Natural killer cell (primary cell): ENCODE measurements around the gene RASL10A. TPM values are rescaled to one million over a fixed set of nuclear protein-coding genes. Genes with fewer than 3 reads are reported as not detected.

Experiments
- ATAC-seq, 3 donors: fragments of 150-1000 bp in 2 of 3; fragments of 200-7000 bp in 1 of 3; cut with Tn5 transposase; 1 replicate in 1 of 3; 2 replicates in 2 of 3; pipeline ENCODE4 v1.10.0; 2021; ENCODE audit warnings: mild to moderate bottlenecking in 2 of 3, moderate library complexity in 2 of 3
- DNase-seq, 2 donors: peaks; one replicate each; pipeline versions ENCODE4 v3.0.0 to v3.0.0-alpha.2; 2013 to 2021; ENCODE audit warnings: mixed read lengths in 1 of 2
- H3K27ac ChIP-seq: one replicate; pipeline ENCODE4 v1.5.1; 2013; ENCODE audit warnings: mild to moderate bottlenecking, low read length
- H3K27me3 ChIP-seq: one replicate; pipeline ENCODE4 v1.6.1; 2013; ENCODE audit warnings: low read length; ENCODE audit not compliant: control insufficient read depth, insufficient read depth
- H3K36me3 ChIP-seq: one replicate; pipeline ENCODE4 v1.6.1; 2013; ENCODE audit warnings: low read length; ENCODE audit not compliant: control insufficient read depth, insufficient read depth
- H3K4me1 ChIP-seq: one replicate; pipeline ENCODE4 v1.6.1; 2013; ENCODE audit warnings: low read length; ENCODE audit not compliant: control insufficient read depth, insufficient read depth
- H3K4me3 ChIP-seq: one replicate; pipeline ENCODE4 v1.5.1; 2013; ENCODE audit warnings: low read length
- H3K9me3 ChIP-seq: one replicate; pipeline ENCODE4 v1.6.1; 2013; ENCODE audit warnings: low read length; ENCODE audit not compliant: control insufficient read depth, insufficient read depth
- H3K27ac Mint-ChIP-seq, 2 donors: one replicate each; pipeline ENCODE4 v1.8.0; 2022; ENCODE audit warnings: mild to moderate bottlenecking in 2 of 2, mixed read lengths in 2 of 2, moderate library complexity in 1 of 2
- H3K27me3 Mint-ChIP-seq, 2 donors: one replicate each; pipeline ENCODE4 v1.8.0; 2022; ENCODE audit warnings: low read depth in 2 of 2, mixed read lengths in 2 of 2
- H3K36me3 Mint-ChIP-seq: one replicate; pipeline ENCODE4 v1.8.0; 2022; ENCODE audit warnings: mixed read lengths
- H3K4me1 Mint-ChIP-seq, 2 donors: one replicate each; pipeline ENCODE4 v1.8.0; 2022; ENCODE audit warnings: mixed read lengths in 2 of 2
- H3K4me3 Mint-ChIP-seq: one replicate; pipeline ENCODE4 v1.8.0; 2022; ENCODE audit warnings: mild to moderate bottlenecking, moderate library complexity, mixed read lengths
- H3K9me3 Mint-ChIP-seq, 2 donors: one replicate each; pipeline ENCODE4 v1.8.0; 2022; ENCODE audit warnings: mixed read lengths in 2 of 2
- WGBS: methylation state at CpG from one replicate; pipeline ENCODE4 v1.1.7; 2013; ENCODE audit warnings: missing lambda C conversion rate; ENCODE audit not compliant: insufficient coverage; 5-methylcytosine and 5-hydroxymethylcytosine counted together
- intact Hi-C: fragments of 100-400 bp; cut with micrococcal nuclease; formaldehyde crosslinking; loops from one replicate; pipeline ENCODE4 v1.14.2; 2022
- total RNA-seq, 4 donors: library from RNA; stranded (reverse); fragments of 120-200 nt in 1 of 4; gene quantifications; one replicate each; pipeline versions ENCODE4 v1.2.3 to v1.2.4, GENCODE V29; 2013 to 2022
- TF ChIP-seq, protein P1 (sequence below): fragments of 200-600 bp; IDR thresholded peaks from one replicate; pipeline ENCODE4 v1.8.0; 2022; ENCODE audit warnings: antibody characterized with exemption

The RASL10A gene
- total RNA-seq, 3 donors from 2014 or later (not counting 1 experiment from before 2014, with no cell fraction given): 0.20 to 0.28 TPM; not detected in 1

DNA sequence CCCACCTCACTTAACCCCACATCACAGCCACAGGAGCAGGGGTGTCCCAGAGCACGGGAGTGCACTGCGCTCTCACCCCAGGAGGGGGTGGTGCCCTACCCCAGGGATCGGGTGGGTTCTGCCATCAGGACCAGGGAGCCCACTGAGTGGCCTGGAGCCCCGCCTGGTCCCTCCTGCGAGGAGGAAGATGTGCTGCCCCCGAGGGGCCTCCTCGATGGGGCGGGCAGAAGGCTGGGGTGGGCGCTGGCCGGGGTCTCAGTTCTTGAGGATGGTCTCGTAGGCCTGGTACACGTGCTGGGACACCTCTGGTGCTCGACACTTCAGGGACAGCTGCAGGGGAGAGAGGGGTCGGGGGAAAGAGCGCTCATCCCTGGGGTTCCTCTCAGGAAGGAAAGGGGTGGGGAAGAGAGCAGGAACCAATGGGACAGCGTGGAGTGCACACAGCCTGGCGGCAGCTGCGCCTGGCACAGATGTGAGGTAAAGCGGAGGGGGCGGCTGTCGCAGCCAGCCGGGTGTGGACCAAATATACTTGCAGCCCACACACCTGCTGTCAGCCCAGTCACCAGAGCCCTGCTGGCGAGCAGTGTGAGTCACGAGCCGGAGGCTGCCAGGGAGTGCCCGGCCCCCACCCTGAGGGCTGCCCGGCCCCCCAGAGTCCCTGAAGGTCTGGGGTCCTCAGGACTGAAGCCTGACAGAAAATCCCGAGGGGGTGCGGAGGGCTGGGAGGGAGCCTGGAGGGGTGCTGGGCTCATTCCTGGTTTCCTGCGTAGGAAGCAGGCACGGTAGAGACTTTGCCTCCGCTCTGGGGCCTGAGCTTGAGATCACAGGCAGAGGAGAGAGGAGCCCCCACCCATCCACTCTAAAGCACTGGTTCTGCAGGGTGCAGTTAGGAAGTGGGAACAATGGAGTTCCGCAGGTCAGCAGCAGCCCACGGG, 13.3 kb upstream of the RASL10A start:
- no peak overlapping the region for H3K27ac Mint-ChIP-seq
- H3K4me1 Mint-ChIP-seq: no peaks in the 10 kb centered on the region
- Histone ChIP-seq H3K4me1 (no peaks in the 10 kb centered on the region), H3K27me3 (no peaks in the 10 kb centered on the region), H3K9me3 (no peaks in the 10 kb centered on the region), H3K27ac (no peak overlapping the region), H3K36me3 (peaks cover 54% of the 10 kb centered on the region), H3K4me3 (no peak overlapping the region)
- TF ChIP-seq, protein P1, sequence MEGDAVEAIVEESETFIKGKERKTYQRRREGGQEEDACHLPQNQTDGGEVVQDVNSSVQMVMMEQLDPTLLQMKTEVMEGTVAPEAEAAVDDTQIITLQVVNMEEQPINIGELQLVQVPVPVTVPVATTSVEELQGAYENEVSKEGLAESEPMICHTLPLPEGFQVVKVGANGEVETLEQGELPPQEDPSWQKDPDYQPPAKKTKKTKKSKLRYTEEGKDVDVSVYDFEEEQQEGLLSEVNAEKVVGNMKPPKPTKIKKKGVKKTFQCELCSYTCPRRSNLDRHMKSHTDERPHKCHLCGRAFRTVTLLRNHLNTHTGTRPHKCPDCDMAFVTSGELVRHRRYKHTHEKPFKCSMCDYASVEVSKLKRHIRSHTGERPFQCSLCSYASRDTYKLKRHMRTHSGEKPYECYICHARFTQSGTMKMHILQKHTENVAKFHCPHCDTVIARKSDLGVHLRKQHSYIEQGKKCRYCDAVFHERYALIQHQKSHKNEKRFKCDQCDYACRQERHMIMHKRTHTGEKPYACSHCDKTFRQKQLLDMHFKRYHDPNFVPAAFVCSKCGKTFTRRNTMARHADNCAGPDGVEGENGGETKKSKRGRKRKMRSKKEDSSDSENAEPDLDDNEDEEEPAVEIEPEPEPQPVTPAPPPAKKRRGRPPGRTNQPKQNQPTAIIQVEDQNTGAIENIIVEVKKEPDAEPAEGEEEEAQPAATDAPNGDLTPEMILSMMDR: no peak
- no peaks in the 10 kb centered on the region for H3K36me3 Mint-ChIP-seq
- no peaks in the 10 kb centered on the region for H3K9me3 Mint-ChIP-seq
- H3K4me3 Mint-ChIP-seq: no peak overlapping the region
- intact Hi-C loops: no loop called here
- DNase-seq: no peak
- ATAC-seq: no peak
- no peaks in the 10 kb centered on the region for H3K27me3 Mint-ChIP-seq
- WGBS: 96% methylated on average over 34 of the region's 34 CpGs

DNA sequence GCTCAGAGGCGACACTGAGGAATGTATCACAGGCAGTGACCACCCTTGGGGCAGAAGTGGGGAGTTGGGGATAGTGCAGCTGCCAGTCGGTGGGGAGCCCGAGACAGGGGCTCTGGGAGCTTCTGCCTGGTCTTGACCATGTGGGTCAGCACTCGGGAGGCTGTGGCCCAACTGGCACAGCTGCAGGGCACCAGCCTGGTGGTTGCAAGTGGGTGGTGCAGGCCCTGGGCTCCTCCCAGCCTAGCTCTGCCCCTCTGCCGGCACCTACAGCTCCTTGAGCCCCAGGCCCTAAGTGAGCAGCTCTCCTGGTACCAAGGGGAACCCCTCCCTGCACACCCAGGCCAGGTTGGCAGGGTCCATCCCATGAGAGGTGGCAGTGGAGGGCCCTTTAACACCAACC, 12.6 kb upstream of the RASL10A start:
- no peak for ATAC-seq
- no peaks in the 10 kb centered on the region for H3K9me3 ChIP-seq
- no peaks in the 10 kb centered on the region for H3K9me3 Mint-ChIP-seq
- intact Hi-C loops: no loop called here
- no peak overlapping the region for H3K4me3 Mint-ChIP-seq
- no peak overlapping the region for H3K4me3 ChIP-seq
- TF ChIP-seq, protein P1: no peak
- H3K27me3 Mint-ChIP-seq: no peaks in the 10 kb centered on the region
- H3K27me3 ChIP-seq: no peaks in the 10 kb centered on the region
- no peak overlapping the region for H3K27ac ChIP-seq
- 94% methylated on average over 5 of the region's 5 CpGs for WGBS
- no peaks in the 10 kb centered on the region for H3K36me3 Mint-ChIP-seq
- H3K36me3 ChIP-seq: peaks cover 49% of the 10 kb centered on the region
- no peaks in the 10 kb centered on the region for H3K4me1 ChIP-seq
- H3K27ac Mint-ChIP-seq: no peak overlapping the region
- DNase-seq: no peak
- H3K4me1 Mint-ChIP-seq: no peaks in the 10 kb centered on the region

GRCh38 chr22:29327089-29327764, 11.7 kb upstream of the RASL10A start:
- Histone ChIP-seq H3K27ac (no peak overlapping the region), H3K4me1 (no peaks in the 10 kb centered on the region), H3K9me3 (no peaks in the 10 kb centered on the region), H3K36me3 (peaks cover 44% of the 10 kb centered on the region), H3K4me3 (no peak overlapping the region), H3K27me3 (no peaks in the 10 kb centered on the region)
- Mint-ChIP-seq H3K36me3 (no peaks in the 10 kb centered on the region), H3K4me1 (no peaks in the 10 kb centered on the region), H3K27ac (no peak overlapping the region), H3K27me3 (no peaks in the 10 kb centered on the region), H3K4me3 (no peak overlapping the region), H3K9me3 (no peaks in the 10 kb centered on the region)
- intact Hi-C loops: no loop called here
- no peak for DNase-seq
- TF ChIP-seq, protein P1: no peak
- 95% methylated on average over 15 of the region's 15 CpGs for WGBS
- no peak for ATAC-seq
